ENCODE results near the gene RTP1.

RTP1 gene

GRCh38 chr3:187243933-187244524 is 46.7 kb downstream of the RTP1 start:
- no peak for DNase-seq

GRCh38 chr3:187247398-187247797 is 50.1 kb downstream of the RTP1 start:
- no peak for DNase-seq
